HL-60/S4 treated with retinoic acid at 250 ng/mL for 4 days and 3 days (cell line): Measurements from ENCODE around the gene INTS15.
"Not testable (repeated sequence)": the region's sequence is repeated elsewhere in the genome, so short reads cannot be mapped to it uniquely, and the experiment has no call there.

Experiments used
- in situ Hi-C: fragments of 300-500 bp; cut with MboI; formaldehyde crosslinking; loops from 2 replicates; pipeline ENCODE4 v1.7.0; 2022; ENCODE audit warnings: low sequenced_read_pairs

Gene INTS15

DNA sequence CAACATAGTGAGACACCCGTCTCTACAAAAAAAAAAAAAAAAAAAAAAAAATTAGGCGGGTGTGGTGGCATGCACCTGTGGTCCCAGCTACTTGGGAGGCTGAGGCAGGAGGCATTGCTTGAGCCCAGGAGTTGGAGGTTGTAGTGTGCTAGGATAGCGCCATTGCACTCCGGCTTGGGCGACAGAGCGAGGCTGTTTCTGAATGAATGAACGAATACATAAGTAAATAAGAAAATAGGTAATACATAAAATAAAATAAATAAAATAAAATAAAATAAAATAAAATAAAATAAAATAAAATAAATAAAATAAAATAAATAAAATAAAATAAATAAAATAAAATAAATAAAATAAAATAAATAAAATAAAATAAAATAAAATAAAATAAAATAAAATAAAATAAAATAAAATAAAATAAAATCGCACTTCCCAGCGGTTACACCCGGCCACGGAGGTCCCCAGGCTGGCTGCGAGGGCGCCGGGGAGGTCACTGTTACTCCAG lies 12.9 kb upstream of the INTS15 start:
- in situ Hi-C loops = not testable (repeated sequence)

GRCh38 chr7:6577369-6578113 lies 12.3 kb upstream of the INTS15 start, which contains the start of gene ZDHHC4:
ZDHHC4 (plus strand) TSS chr7:6577454; CDS start chr7:6580562, 3,108 bp downstream.
- in situ Hi-C loops = no loop called here

GRCh38 chr7:6578114-6579084 lies 11.4 kb upstream of the INTS15 start:
- in situ Hi-C loops = no loop called here

DNA sequence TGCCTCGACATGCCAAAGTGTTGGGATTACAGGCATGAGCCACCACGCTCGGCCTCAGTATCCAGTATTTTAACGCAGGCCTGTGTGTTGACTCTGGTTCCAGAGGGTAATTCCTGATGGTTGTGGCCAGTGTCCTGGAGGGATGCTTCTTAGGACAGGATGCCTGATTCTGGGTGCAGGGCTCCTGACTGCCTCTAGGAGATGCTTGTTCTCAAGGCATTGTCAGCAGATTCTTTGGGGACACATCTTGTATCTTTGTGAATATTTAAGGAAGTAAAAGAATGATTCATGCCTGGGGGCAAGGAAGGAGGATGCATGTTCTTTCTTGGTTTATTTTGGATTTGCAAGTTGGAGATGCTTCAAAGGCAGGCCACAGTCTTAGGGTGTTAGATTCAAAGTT lies 10.4 kb upstream of the INTS15 start:
- in situ Hi-C loops = no loop called here

- in situ Hi-C loops = not testable (repeated sequence)
Measured at GRCh38 chr7:6585746-6586432, 3.9 kb upstream of the INTS15 start.

GRCh38 chr7:6588566-6588965 lies 1.3 kb upstream of the INTS15 start:
- in situ Hi-C loops = no loop called here

DNA sequence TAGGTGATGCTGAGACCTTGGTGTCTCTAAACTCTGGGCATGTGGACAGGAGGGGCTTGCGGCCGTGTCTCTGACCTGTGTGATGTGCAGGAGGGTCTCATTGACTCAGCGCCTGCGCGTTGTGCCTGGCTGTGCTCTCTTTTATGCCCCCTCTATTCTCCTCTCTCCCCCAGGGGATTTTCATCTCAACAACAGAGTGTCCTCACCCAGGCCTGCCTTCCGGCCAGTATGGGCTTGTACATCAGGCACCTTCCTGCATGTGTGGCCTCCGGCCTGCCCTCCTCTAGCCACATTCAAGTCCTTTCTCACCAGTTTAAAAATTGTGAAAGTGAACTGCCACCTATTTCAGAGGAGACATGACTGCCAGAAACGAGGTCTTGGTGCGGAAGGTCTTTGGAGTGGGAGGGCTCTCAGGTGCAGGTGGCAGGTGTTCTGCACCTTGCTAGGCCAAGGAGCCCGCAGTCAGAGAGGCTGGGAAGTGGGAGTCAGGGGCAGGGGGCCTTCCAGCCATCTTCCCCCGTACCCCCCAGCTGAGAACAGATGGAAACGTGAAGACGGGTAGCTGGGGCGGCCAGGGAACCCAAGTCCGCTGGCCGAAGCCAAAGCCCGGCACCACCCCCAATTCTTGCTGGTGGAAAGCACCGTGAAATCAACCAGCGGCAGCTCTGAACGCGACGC lies 531 bp upstream of the INTS15 start:
- in situ Hi-C loops = no loop called here

GRCh38 chr7:6590645-6591110 lies 857 bp downstream of the INTS15 start:
- in situ Hi-C loops = no loop called here

DNA sequence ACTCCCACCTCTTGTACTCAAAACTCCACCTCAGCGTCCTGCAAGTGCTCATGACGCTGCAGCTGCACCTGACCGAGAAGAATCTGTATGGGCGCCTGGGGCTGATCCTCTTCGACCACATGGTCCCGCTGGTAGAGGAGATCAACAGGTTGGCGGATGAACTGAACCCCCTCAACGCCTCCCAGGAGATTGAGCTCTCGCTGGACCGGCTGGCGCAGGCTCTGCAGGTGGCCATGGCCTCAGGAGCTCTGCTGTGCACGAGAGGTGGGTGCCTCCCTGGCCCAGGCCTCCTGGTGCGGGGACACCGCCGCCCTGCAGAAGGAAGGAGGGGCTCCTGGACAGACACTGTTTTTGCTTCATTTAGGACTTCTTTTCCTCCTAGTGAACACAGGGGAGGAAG lies 10.3 kb downstream of the INTS15 start:
- in situ Hi-C loops = no loop called here

DNA sequence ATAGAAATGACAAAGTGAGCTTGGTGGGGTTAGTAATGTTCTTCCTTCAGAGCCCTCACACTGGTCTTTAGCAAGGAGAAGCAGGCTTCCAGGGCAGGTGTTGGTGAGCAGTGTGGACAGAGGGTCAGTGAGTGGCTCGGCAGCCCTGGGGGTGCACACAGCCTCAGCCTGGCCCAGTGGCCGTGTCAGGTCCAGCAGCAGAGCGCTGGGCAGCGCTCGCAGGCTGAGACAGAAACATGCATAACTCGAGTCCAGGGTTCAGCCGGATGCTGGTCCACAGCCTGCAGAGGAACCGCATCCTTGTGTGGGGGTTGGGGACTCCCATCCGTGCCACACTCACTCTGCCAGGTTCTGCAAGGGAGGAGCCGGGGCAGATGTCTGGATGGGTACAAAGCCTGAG lies 14.6 kb downstream of the INTS15 start:
- in situ Hi-C loops = no loop called here

DNA sequence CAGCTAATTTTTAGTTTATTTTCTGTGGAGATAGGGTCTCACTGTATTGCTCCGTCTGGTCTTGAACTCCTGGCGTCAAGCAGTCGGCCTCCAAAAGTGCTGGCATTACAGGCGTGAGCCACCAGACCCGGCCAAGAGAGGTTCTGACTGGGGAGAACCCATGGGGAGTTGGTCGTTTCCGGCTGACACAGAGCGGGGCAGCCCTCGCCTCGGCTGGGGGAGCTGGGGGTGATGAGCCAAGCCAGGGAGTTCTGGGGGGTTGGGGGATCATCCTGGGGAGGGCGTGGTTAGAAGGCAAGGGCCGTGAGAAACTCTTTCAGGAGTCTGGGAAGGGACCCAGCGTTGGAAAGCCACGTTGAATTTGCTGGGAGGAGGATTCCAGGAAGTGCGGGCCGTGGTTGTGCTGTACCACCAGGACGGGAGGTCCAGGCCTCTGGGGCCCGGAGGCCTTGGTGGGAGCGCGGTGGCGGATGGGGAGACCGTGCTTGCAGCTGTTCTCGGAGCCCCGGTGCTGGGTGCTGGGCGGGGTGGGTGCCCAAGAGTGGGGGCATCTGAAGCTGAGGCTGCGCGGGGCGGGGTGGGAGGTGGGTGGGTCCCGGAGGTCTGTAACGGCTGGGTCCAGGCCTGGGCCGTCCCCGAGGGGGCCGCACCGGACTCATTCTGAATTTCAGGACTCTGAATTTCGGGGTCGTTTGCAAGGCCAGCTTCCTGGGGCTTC lies 17.2 kb downstream of the INTS15 start:
- in situ Hi-C loops = no loop called here

DNA sequence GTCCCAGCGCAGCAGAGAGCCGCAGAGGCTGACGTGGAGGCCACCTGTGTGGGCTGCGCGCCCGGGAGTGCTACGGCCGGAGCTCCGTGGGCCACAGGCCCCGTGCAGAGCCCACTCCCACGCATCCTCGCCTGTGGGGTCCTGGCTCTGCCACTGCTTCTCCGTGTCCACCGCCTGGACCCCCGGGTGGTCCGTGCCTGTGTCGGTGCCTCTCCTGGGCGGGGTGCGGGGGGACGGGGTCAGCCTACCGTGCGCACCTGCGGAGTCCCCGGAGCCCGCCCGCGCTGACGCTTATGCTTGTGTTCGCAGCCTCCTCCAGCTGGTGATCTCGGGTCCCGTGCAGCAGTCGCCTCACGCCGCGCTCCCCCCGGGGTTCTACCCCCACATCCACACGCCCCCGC lies 17.8 kb downstream of the INTS15 start:
- in situ Hi-C loops = no loop called here

GRCh38 chr7:6608081-6608480 lies 18.3 kb downstream of the INTS15 start:
- in situ Hi-C loops = no loop called here

- in situ Hi-C loops = no loop called here
Measured at GRCh38 chr7:6608794-6609193, 19.0 kb downstream of the INTS15 start.

- in situ Hi-C loops = no loop called here
Measured at GRCh38 chr7:6612819-6613218, 23.0 kb downstream of the INTS15 start.

DNA sequence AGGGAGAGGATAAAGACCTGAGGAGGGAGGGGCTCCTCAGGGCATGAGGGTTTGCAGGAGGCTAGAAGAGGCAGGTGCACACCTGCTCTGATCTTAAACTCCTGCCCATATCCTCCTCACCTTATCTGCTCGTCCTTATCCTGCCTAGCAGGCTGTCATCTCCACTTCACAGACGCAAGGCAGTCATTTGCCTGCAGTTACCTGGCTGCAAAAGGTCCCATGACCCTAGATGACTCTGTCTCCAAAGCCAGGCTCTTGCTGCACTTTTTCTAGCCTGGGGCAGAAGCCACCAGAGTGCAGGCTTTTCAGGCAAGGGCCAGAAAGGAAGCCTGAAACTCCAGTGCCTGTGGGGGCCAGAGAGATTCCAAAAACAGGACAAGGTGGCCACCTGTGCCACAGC lies 23.9 kb downstream of the INTS15 start:
- in situ Hi-C loops = no loop called here

DNA sequence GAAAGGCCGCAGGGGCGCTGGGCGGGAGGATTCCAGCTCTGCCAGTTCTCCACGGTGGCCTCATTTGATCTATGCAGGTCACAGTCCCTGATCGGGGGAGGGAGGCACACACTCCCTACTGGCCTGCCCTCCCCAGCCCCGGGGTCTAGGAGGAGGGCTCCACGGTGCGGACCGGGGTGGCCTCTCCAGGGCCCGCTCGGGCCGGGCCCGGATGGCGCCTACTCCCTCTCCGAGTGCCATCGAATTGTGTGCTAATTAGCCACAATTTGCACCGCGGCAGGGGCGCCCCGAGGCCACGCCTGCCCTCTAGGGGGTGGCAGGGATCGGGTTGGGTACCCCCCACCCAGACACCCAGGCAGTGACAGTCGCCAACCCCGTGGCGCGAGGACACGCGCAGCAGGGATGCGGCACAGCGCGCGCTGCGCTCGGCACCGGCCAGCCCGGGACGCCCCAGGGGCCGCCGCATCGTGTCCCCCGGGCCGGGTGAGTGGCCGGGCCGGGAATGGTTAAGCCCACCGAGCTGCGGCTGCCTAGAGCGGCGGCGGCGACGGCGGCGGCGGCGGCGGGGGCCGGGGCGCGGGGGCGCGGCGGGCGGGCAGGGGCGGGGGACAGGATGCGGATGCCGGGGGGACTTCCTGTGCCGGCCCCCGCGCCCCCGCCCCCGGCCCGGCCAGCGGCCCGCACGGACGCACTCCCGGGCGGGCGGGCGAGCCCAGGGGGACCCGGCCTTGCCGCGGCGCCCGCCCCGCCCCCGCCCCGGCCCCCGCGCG lies 25.3 kb downstream of the INTS15 start, which contains the start of gene ZNF853:
ZNF853 (plus strand) TSS at position 658 of the 770 bp plus-strand sequence. CDS start 565 bp downstream, outside the sequence.
- in situ Hi-C loops = no loop called here

DNA sequence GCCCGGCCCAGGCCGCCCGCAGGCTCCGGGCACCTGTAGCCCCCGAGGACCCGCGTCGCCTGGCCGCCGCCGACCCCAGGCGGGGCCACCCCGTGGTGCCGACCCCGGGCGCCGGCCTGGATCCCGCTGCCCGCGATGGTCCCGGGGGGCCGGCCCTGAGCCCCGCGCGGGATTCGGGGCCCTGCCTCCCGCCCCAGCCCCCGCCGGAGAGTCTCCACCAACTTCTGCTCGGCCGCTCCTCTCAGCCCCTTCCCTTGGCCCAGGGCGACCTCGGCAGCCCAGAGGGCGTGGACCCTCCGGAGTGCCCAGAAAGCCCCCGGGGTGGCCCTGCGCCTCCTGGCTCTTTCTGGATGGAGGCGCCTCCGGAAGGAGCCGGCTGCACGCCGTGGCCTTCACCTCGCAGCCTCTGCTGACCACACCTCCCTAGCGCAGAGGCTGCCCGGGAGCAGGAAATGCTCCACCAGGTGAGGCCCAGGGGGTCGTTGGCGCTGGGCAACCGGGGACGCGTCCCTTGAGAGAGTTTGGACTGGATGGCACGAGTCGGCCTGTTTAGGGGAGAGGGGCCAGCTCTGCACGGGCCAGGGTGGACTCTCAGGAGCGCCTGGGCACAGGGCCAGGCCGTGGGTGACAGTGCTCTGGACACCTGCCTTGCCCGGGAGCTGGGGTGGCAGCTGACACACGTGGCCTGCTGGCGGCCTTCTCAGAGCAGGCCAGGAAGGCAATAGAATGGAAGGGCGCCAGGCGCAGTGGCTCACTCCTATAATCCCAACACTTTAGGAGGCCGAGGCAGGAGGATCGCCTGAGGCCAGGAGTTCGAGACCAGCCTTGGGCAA lies 26.1 kb downstream of the INTS15 start:
- in situ Hi-C loops = no loop called here
